A673 (cell line): ENCODE measurements around the gene TMEM198. TPM values are rescaled to one million over a fixed set of nuclear protein-coding genes. Genes with fewer than 3 reads are reported as not detected.

Experiments used
- BruUV-seq: library from RNA; stranded (reverse); fragments of 400-500 nt; replicated peaks from 2 replicates; lab custom pipeline; 2021; lab: Mats Ljungman, UMichigan
- CTCF ChIA-PET: fragments of 300-600 bp; sonication (Branson Sonifier 250); formaldehyde crosslinking; loops from one replicate; lab custom pipeline; 2022; ENCODE audit warnings: antibody characterized with exemption; lab: Charles Lee
- POLR2A ChIA-PET: fragments of 300-600 bp; sonication (Branson Sonifier 250); formaldehyde crosslinking; loops from one replicate; lab custom pipeline; 2022; ENCODE audit warnings: antibody characterized with exemption; ENCODE audit not compliant: low non-redundant PET; lab: Charles Lee
- DNase-seq: peaks from one replicate; pipeline ENCODE4 v3.0.0-alpha.2; 2015; ENCODE audit warnings: low spot score
- H3K27ac ChIP-seq: fragments of 200-600 bp; sonication (generic); 2 replicates; pipeline ENCODE4 v1.5.1; 2016; ENCODE audit warnings: mixed run types, low read depth, mild to moderate bottlenecking, mixed read lengths, antibody characterized with exemption, low read length; ENCODE audit not compliant: poor library complexity, severe bottlenecking
- H3K27me3 ChIP-seq: fragments of 200-600 bp; sonication (generic); replicated peaks from 2 replicates; pipeline ENCODE4 v1.6.1; 2017; ENCODE audit warnings: mixed run types, low read depth, mild to moderate bottlenecking, mixed read lengths, antibody characterized with exemption, low read length; ENCODE audit not compliant: insufficient read depth, poor library complexity
- H3K36me3 ChIP-seq: fragments of 200-600 bp; sonication (generic); 2 replicates; pipeline ENCODE4 v1.6.1; 2016; ENCODE audit warnings: mixed run types, mild to moderate bottlenecking, mixed read lengths, antibody characterized with exemption, low read length; ENCODE audit not compliant: insufficient read depth, poor library complexity, severe bottlenecking
- H3K4me1 ChIP-seq: fragments of 200-600 bp; sonication (generic); 2 replicates; pipeline ENCODE4 v1.6.1; 2017; ENCODE audit warnings: mixed run types, mild to moderate bottlenecking, mixed read lengths, antibody characterized with exemption, low read length; ENCODE audit not compliant: insufficient read depth, poor library complexity, severe bottlenecking
- H3K4me3 ChIP-seq: fragments of 200-600 bp; sonication (generic); 2 replicates; pipeline ENCODE4 v1.5.1; 2016; ENCODE audit warnings: low read depth, mixed run types, mild to moderate bottlenecking, mixed read lengths, low read length; ENCODE audit not compliant: poor library complexity, severe bottlenecking
- H3K9me3 ChIP-seq: fragments of 200-600 bp; sonication (generic); 2 replicates; pipeline ENCODE4 v1.6.1; 2016; ENCODE audit warnings: mixed run types, low read depth, mild to moderate bottlenecking, mixed read lengths, antibody characterized with exemption, low read length; ENCODE audit not compliant: poor library complexity, severe bottlenecking
- CTCF ChIP-seq: fragments of 300-800, 200-600 bp; sonication (generic); conservative IDR thresholded peaks from 2 replicates; pipeline ENCODE4 v1.5.1; 2017; ENCODE audit warnings: low read depth, mild to moderate bottlenecking, antibody characterized with exemption, low read length, moderate library complexity, mixed read lengths
- EZH2 ChIP-seq: fragments of 200-600 bp; sonication (generic); IDR thresholded peaks from 2 replicates; pipeline ENCODE4 v1.6.1; 2017; ENCODE audit warnings: borderline replicate concordance, low read depth, mild to moderate bottlenecking, mixed read lengths, antibody characterized with exemption, low read length; ENCODE audit not compliant: poor library complexity, severe bottlenecking
- intact Hi-C: fragments of 100-400 bp; cut with micrococcal nuclease; formaldehyde crosslinking; loops from one replicate; pipeline ENCODE4 v1.10.0; 2022; ENCODE audit not compliant: unreplicated experiment
- total RNA-seq: library from RNA; stranded (reverse); gene quantifications from 2 replicates; pipeline ENCODE4 v1.2.3, GENCODE V29; 2021

TMEM198 gene
- total RNA-seq, 1 experiment from 2014 or later: 4.6 TPM

GRCh38 chr2:219563271-219563928 is 19.6 kb downstream of the TMEM198 start:
- Histone ChIP-seq H3K4me1 (no peaks in the 10 kb centered on the region), H3K4me3 (no peak overlapping the region), H3K27me3 (no peaks in the 10 kb centered on the region), H3K9me3 (no peaks in the 10 kb centered on the region), H3K27ac (no peak overlapping the region), H3K36me3 (no peaks in the 10 kb centered on the region)
- TF ChIP-seq EZH2: no peak
- TF ChIP-seq CTCF: no peak
- no TSS peak for BruUV-seq
- no peak for DNase-seq
- intact Hi-C loops: no loop called here
- ChIA-PET CTCF (interaction anchor here (0.6 kb wide), 2 partner anchors 8 to 28 kb away, joined by 5 to 9 read pairs; partner anchors contain the start of gene OBSL1), POLR2A (no interaction called here)

GRCh38 chr2:219565130-219566080 is 21.6 kb downstream of the TMEM198 start:
- POLR2A ChIA-PET: no interaction called here
- no peaks in the 10 kb centered on the region for H3K27me3 ChIP-seq
- no TSS peak for BruUV-seq
- TF ChIP-seq EZH2 (no peak), CTCF (no peak)
- H3K36me3 ChIP-seq: no peaks in the 10 kb centered on the region
- H3K4me3 ChIP-seq: no peak overlapping the region
- no peak overlapping the region for H3K27ac ChIP-seq
- H3K4me1 ChIP-seq: peaks cover 7% of the 10 kb centered on the region
- intact Hi-C loops: no loop called here
- no peak for DNase-seq
- CTCF ChIA-PET: no interaction called here
- H3K9me3 ChIP-seq: no peaks in the 10 kb centered on the region

- Histone ChIP-seq H3K27ac (no peak overlapping the region), H3K4me1 (peaks cover 10% of the 10 kb centered on the region), H3K4me3 (no peak overlapping the region), H3K27me3 (no peaks in the 10 kb centered on the region), H3K36me3 (no peaks in the 10 kb centered on the region), H3K9me3 (no peaks in the 10 kb centered on the region)
- intact Hi-C loops: no loop called here
- DNase-seq: no peak
- POLR2A ChIA-PET: no interaction called here
- CTCF ChIA-PET: no interaction called here
- TF ChIP-seq EZH2: no peak
- no peak for TF ChIP-seq CTCF
- no TSS peak for BruUV-seq
Measured at GRCh38 chr2:219566640-219567039, 22.8 kb downstream of the TMEM198 start.
